Fibroblast of pulmonary artery (primary cell): ENCODE measurements around the gene GATAD2B.

Experiments used
- DNase-seq: peaks from one replicate; pipeline ENCODE4 v3.0.0-alpha.2; 2010; ENCODE audit warnings: low read depth
- H3K4me3 ChIP-seq: replicated peaks from 2 replicates; pipeline ENCODE4 v1.5.1; 2011; ENCODE audit warnings: low read depth, mild to moderate bottlenecking, control low read depth, low read length, moderate library complexity
- TF ChIP-seq, protein P1 (sequence below): IDR thresholded peaks from 2 replicates; pipeline ENCODE4 v1.5.1; 2011; ENCODE audit warnings: mild to moderate bottlenecking, control low read depth, low read length, inconsistent platforms; ENCODE audit errors: missing control alignments

The GATAD2B gene

DNA sequence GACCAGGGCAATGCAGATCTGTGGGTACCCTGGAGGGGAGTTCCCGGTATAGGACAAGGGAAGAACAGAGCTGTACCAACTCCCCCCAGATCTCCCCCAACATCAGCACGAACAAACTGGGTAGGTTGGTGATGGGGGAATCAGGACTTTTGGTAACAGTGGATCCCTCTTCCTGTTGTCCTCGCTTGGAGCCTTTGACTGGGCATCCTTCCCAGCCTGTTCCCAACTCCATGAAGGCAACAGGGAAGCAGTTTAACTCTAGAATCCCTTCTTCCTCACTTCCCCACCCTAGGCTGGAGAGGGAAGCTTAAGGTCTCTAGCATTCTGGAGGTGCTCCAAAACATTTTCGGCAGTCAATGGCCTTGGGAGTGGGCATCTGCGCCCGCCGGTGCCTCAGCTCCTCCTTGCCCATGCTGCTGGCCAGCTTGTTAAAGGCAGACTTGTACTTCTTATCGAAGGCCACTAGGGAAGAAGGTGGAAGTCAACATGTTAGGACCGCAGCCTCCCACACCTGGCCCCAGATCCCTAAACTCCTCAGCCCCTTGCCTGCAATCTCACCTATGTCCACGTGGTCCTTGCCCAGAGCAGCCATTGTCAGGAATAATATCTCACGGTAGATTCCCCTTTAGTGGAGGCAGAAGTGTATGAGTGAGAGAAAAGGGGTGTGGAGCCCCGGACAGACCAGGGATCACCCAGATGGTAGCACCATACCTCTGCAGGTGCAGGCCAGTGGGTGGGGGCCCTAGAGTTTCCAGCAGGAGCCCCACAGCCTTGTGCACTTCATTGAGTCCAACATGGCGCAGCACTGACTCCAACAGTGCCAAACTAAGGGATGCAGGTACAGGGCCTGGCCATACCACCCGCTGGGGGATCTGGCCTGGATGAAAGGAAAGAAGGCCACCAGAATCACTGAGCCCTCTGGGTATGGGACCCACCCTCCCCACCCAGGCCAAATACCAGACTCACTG lies 7.5 kb upstream of the GATAD2B start:
- TF ChIP-seq, protein P1, sequence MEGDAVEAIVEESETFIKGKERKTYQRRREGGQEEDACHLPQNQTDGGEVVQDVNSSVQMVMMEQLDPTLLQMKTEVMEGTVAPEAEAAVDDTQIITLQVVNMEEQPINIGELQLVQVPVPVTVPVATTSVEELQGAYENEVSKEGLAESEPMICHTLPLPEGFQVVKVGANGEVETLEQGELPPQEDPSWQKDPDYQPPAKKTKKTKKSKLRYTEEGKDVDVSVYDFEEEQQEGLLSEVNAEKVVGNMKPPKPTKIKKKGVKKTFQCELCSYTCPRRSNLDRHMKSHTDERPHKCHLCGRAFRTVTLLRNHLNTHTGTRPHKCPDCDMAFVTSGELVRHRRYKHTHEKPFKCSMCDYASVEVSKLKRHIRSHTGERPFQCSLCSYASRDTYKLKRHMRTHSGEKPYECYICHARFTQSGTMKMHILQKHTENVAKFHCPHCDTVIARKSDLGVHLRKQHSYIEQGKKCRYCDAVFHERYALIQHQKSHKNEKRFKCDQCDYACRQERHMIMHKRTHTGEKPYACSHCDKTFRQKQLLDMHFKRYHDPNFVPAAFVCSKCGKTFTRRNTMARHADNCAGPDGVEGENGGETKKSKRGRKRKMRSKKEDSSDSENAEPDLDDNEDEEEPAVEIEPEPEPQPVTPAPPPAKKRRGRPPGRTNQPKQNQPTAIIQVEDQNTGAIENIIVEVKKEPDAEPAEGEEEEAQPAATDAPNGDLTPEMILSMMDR = no peak
- no peak for DNase-seq
- H3K4me3 ChIP-seq = no peak overlapping the region

- TF ChIP-seq, protein P1 = no peak
- no peak overlapping the region for H3K4me3 ChIP-seq
- DNase-seq = no peak
Measured at GRCh38 chr1:153929426-153929825, 6.7 kb upstream of the GATAD2B start.

DNA sequence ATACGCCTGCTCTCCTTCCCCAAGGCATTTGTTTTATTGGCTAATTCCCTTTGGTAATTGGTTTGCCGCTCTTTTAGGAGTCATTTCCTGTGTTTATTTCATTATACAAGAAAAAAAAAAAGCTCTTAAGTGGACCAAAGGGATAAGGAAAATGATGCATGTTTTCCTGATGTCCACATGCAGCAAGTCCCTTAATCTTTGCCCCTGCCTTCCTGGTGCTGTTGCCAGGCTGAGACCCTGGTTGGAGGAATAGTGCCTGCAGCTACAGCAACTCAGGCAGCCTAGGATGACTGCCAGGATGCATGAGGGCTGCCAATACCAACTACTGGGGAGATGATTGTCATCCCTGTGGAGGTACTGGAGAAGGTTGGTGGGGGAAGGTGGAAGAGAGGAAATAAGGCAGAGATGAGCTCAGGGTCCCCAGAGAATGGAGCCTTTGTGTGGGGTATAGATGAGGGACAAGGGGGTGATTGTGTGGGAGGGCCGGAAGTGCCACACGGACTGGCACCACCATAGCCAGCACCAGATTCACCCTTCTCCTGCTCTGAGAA lies 6.1 kb upstream of the GATAD2B start:
- DNase-seq = peak; percentile 21
- TF ChIP-seq, protein P1 = no peak
- H3K4me3 ChIP-seq = no peak overlapping the region

DNA sequence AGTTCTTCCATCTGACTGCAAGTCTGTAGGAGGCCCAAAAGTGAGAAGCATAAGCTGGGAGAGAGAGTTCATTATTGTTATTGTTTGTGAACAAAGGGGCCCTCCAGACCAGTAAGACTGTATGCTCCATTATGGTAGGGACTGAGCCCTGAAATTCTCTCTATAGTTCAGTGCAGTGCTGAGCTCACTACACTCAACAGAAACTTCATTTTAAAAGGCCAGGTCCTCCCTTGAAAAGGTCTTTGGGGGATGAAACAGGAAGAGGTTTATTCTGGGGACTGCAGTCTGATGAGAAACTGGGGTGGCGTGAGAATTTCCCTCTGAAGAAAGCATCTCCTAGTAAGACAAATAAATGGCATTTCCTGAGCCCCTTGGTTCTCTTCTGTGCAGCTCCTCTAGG lies 5.5 kb upstream of the GATAD2B start:
- H3K4me3 ChIP-seq = no peak overlapping the region
- TF ChIP-seq, protein P1 = no peak
- no peak for DNase-seq

DNA sequence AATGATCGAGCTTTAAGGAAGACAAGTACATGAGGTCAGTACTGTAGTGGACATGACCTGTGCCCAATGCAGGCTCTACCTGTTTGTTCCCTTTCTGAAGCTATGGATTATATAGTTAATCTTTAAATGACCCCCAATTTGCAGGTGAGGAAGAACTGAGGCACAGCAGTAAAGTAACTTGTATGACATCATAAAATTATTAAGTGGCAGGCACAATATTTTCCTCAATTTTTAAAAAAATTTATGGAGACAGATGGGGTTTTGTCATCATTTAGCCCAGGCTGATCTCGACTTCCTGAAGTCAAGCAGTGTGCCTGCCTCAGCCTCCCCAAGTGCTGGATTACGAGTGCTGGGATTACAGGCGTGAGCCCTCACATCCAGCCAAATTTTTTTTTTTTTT lies 3.6 kb upstream of the GATAD2B start:
- H3K4me3 ChIP-seq = no peak overlapping the region
- no peak for DNase-seq
- TF ChIP-seq, protein P1 = no peak

GRCh38 chr1:153922076-153922971 lies 448 bp downstream of the GATAD2B start:
- DNase-seq = no peak
- TF ChIP-seq, protein P1 = no peak
- peak overlapping the region; percentile 78 for H3K4me3 ChIP-seq
